Hematopoietic multipotent progenitor cell treated with erythropoietin and hydrocortisone succinate and interleukin-3 and kit ligand, for 4 days (in vitro differentiated cells): Measurements from ENCODE around the gene RAD51B.

ENCODE experiments used
- DNase-seq: peaks from one replicate; pipeline ENCODE4 v3.0.0-alpha.2; 2015

The RAD51B gene

GRCh38 chr14:68506645-68507419 is 687.3 kb downstream of the RAD51B start:
- DNase-seq, result no peak

- no peak for DNase-seq
Observed at GRCh38 chr14:68507544-68508081, 688.0 kb downstream of the RAD51B start.

- no peak for DNase-seq
Observed at GRCh38 chr14:68508581-68508980, 689.0 kb downstream of the RAD51B start.

GRCh38 chr14:68509188-68509983 is 689.8 kb downstream of the RAD51B start:
- DNase-seq, result no peak

- no peak for DNase-seq
Observed at GRCh38 chr14:68510201-68511128, 690.9 kb downstream of the RAD51B start.

- no peak for DNase-seq
Observed at GRCh38 chr14:68511129-68512047, 691.8 kb downstream of the RAD51B start.

GRCh38 chr14:68512088-68512487 is 692.5 kb downstream of the RAD51B start:
- DNase-seq, result no peak

GRCh38 chr14:68513137-68513536 is 693.6 kb downstream of the RAD51B start:
- no peak for DNase-seq

GRCh38 chr14:68513838-68514607 is 694.4 kb downstream of the RAD51B start:
- DNase-seq, result no peak

GRCh38 chr14:68514608-68515194 is 695.1 kb downstream of the RAD51B start:
- DNase-seq, result no peak

GRCh38 chr14:68516342-68516741 is 696.8 kb downstream of the RAD51B start:
- no peak for DNase-seq

- DNase-seq, result no peak
Observed at GRCh38 chr14:68518166-68518565, 698.6 kb downstream of the RAD51B start.

GRCh38 chr14:68518761-68519670 is 699.4 kb downstream of the RAD51B start:
- DNase-seq, result no peak

- no peak for DNase-seq
Observed at GRCh38 chr14:68519671-68520187, 700.1 kb downstream of the RAD51B start.

- DNase-seq, result no peak
Observed at GRCh38 chr14:68520637-68521556, 701.3 kb downstream of the RAD51B start.

- no peak for DNase-seq
Observed at GRCh38 chr14:68521557-68521901, 702.0 kb downstream of the RAD51B start.

- DNase-seq, result no peak
Observed at GRCh38 chr14:68521961-68522509, 702.5 kb downstream of the RAD51B start.
